SU-DHL-6 (cell line): ENCODE results near the gene ATAD3C.

Source experiments
- H2AFZ ChIP-seq: fragments of 200-600 bp; sonication (generic); 2 replicates; pipeline ENCODE4 v1.6.1; 2014; ENCODE audit warnings: low read depth, mild to moderate bottlenecking, moderate library complexity, mixed read lengths, antibody characterized with exemption, low read length; ENCODE audit not compliant: severe bottlenecking
- H3F3A ChIP-seq: fragments of 200-600 bp; shearing (Covaris generic); 2 replicates; pipeline ENCODE4 v1.6.0; 2016; ENCODE audit warnings: antibody characterized with exemption, mild to moderate bottlenecking; ENCODE audit not compliant: insufficient read depth
- H3K27ac ChIP-seq: fragments of 200-600 bp; sonication (generic); 2 replicates; pipeline ENCODE4 v1.5.1; 2016; ENCODE audit warnings: low read depth, mild to moderate bottlenecking, low read length, moderate library complexity, mixed read lengths
- H3K27me3 ChIP-seq: fragments of 200-600 bp; sonication (generic), shearing (Covaris generic); 2 replicates; pipeline ENCODE4 v1.6.0; 2014; ENCODE audit warnings: mild to moderate bottlenecking, low read length
- H3K36me3 ChIP-seq: fragments of 200-600 bp; sonication (generic); 2 replicates; pipeline ENCODE4 v1.6.1; 2014; ENCODE audit warnings: mild to moderate bottlenecking, low read length, mixed read lengths
- H3K4me2 ChIP-seq: fragments of 300-600, 200-600 bp; shearing (Covaris generic), sonication (generic); 2 replicates; pipeline ENCODE4 v1.6.0; 2014; ENCODE audit warnings: low read length, low read depth, mild to moderate bottlenecking; ENCODE audit not compliant: poor library complexity, severe bottlenecking
- H3K4me3 ChIP-seq: fragments of 200-600 bp; sonication (generic); 2 replicates; pipeline ENCODE4 v1.5.1; 2014; ENCODE audit warnings: antibody characterized with exemption, low read length, mild to moderate bottlenecking, mixed read lengths; ENCODE audit not compliant: insufficient read depth, poor library complexity, severe bottlenecking
- H3K79me2 ChIP-seq: fragments of 200-600 bp; sonication (generic); 2 replicates; pipeline ENCODE4 v1.6.1; 2014; ENCODE audit warnings: mild to moderate bottlenecking, low read length, moderate library complexity; ENCODE audit not compliant: insufficient read depth
- H3K9ac ChIP-seq: fragments of 200-600 bp; sonication (generic); 2 replicates; pipeline ENCODE4 v1.7.0; 2014; ENCODE audit warnings: mild to moderate bottlenecking, low read length
- H3K9me2 ChIP-seq: fragments of 200-600 bp; sonication (generic); replicated peaks from 2 replicates; pipeline ENCODE4 v1.6.1; 2014; ENCODE audit warnings: low read length; ENCODE audit not compliant: insufficient read depth
- H3K9me3 ChIP-seq: fragments of 200-600 bp; sonication (generic); 2 replicates; pipeline ENCODE4 v1.6.1; 2014; ENCODE audit warnings: low read length, mixed read lengths; ENCODE audit not compliant: insufficient read depth
- H4K20me1 ChIP-seq: fragments of 200-600 bp; sonication (generic); 2 replicates; pipeline ENCODE4 v1.6.1; 2014; ENCODE audit warnings: low read depth, mild to moderate bottlenecking, antibody characterized with exemption, low read length, moderate library complexity, mixed read lengths
- EZH2phosphoT487 ChIP-seq: fragments of 200-600 bp; sonication (generic), shearing (Covaris generic); conservative IDR thresholded peaks from 2 replicates; pipeline ENCODE4 v1.6.1; 2018; ENCODE audit warnings: mild to moderate bottlenecking, antibody characterized with exemption, low read length, moderate library complexity, mixed read lengths
- TF ChIP-seq, protein P1 (sequence below): fragments of 200-600 bp; sonication (generic); IDR thresholded peaks from one replicate; pipeline ENCODE4 v1.5.1; 2017; ENCODE audit warnings: antibody characterized with exemption, mild to moderate bottlenecking, low read length, moderate library complexity; ENCODE audit not compliant: insufficient read depth, poor library complexity, severe bottlenecking

Gene ATAD3C

GRCh38 chr1:1434131-1434823 lies 15.2 kb upstream of the ATAD3C start:
- H3K36me3 ChIP-seq = no peaks in the 10 kb centered on the region
- TF ChIP-seq EZH2phosphoT487 = no peak
- TF ChIP-seq, protein P1, sequence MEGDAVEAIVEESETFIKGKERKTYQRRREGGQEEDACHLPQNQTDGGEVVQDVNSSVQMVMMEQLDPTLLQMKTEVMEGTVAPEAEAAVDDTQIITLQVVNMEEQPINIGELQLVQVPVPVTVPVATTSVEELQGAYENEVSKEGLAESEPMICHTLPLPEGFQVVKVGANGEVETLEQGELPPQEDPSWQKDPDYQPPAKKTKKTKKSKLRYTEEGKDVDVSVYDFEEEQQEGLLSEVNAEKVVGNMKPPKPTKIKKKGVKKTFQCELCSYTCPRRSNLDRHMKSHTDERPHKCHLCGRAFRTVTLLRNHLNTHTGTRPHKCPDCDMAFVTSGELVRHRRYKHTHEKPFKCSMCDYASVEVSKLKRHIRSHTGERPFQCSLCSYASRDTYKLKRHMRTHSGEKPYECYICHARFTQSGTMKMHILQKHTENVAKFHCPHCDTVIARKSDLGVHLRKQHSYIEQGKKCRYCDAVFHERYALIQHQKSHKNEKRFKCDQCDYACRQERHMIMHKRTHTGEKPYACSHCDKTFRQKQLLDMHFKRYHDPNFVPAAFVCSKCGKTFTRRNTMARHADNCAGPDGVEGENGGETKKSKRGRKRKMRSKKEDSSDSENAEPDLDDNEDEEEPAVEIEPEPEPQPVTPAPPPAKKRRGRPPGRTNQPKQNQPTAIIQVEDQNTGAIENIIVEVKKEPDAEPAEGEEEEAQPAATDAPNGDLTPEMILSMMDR = no peak
- H3K79me2 ChIP-seq = no peaks in the 10 kb centered on the region
- no peak overlapping the region for H3K9ac ChIP-seq
- H3K4me2 ChIP-seq = no peak overlapping the region
- H3K27me3 ChIP-seq = no peaks in the 10 kb centered on the region
- no peak overlapping the region for H3K4me3 ChIP-seq
- H3K27ac ChIP-seq = no peak overlapping the region
- H4K20me1 ChIP-seq = no peaks in the 10 kb centered on the region
- no peak overlapping the region for H2AFZ ChIP-seq
- H3K9me2 ChIP-seq = no peaks in the 10 kb centered on the region
- no peaks in the 10 kb centered on the region for H3F3A ChIP-seq
- H3K9me3 ChIP-seq = no peaks in the 10 kb centered on the region

- Histone ChIP-seq H3K9ac (no peak overlapping the region), H3K27me3 (no peaks in the 10 kb centered on the region), H3K79me2 (no peaks in the 10 kb centered on the region), H3K4me3 (no peak overlapping the region), H3K9me2 (no peaks in the 10 kb centered on the region), H3K9me3 (no peaks in the 10 kb centered on the region), H3K27ac (no peak overlapping the region), H3K4me2 (no peak overlapping the region), H2AFZ (no peak overlapping the region), H4K20me1 (no peaks in the 10 kb centered on the region), H3F3A (no peaks in the 10 kb centered on the region), H3K36me3 (no peaks in the 10 kb centered on the region)
- TF ChIP-seq, protein P1 = no peak
- TF ChIP-seq EZH2phosphoT487 = no peak
These were observed 14.7 kb upstream of the ATAD3C start for GRCh38 chr1:1434824-1435105.

DNA sequence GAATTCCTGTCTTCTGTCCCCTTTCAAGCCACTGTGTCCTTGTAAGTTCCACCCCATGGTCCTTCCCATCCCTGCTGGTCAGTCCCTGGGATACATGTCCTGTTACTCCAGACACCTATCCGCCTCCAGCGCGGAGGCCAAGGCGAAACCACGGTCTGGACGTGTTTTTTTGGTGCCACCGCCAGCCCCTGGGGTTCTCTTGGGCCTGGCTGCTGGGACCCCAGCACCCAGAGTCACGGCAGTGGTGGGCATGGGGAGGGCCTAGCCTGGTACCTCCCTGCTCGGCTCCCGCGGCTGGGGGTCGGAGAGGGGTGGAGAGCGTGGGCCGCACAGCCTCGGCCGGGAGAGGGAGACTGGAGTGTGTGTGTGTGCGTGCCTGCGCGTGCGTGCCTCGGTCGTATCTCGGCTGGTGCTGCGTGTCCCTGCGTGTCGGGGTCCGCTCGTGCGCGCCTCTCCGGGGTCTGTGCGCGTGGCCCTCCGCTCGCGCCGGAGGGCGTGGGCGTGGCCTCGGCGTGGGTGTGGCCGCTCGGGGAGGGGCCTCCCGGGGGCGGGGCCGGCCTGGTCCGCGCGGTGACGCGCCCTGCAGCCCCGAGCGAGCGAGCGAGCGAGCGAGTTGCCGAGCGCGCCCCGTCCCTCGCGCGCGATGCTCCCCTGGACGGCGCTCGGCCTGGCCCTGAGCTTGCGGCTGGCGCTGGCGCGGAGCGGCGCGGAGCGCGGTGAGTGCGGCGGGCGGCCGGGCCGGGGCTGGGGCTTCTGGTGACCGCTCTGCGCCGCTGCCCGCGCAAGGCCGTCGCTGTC lies 14.2 kb upstream of the ATAD3C start, which contains the start of gene VWA1:
Gene VWA1 (plus strand): TSS at position 585 of the 798 bp plus-strand sequence. CDS start 59 bp downstream, at position 644.
- Histone ChIP-seq H3K27ac (no peak within 1 kb of the TSS), H3K4me3 (no peak within 1 kb of the TSS)

More for the DNA sequence above, 14.2 kb upstream of the ATAD3C start, which contains the start of gene VWA1:
- H3K9me3 ChIP-seq = no peaks in the 10 kb centered on the region
- no peak within 1 kb of the TSS for H3K4me2 ChIP-seq
- H3K27me3 ChIP-seq = no peaks in the 10 kb centered on the region
- H3K9me2 ChIP-seq = no peaks in the 10 kb centered on the region
- H3F3A ChIP-seq = no peaks in the 10 kb centered on the region
- TF ChIP-seq EZH2phosphoT487 = no peak
- TF ChIP-seq, protein P1 = no peak
- H3K79me2 ChIP-seq = no peaks in the 10 kb centered on the region
- no peak within 1 kb of the TSS for H3K9ac ChIP-seq
- no peak within 1 kb of the TSS for H2AFZ ChIP-seq
- no peaks in the 10 kb centered on the region for H3K36me3 ChIP-seq
- no peaks in the 10 kb centered on the region for H4K20me1 ChIP-seq
